Fibroblast of lung (primary cell): Measurements from ENCODE around the gene NIT1.

Experiments used
- EZH2 ChIP-seq: IDR thresholded peaks from 2 replicates; pipeline ENCODE4 v1.5.1; 2012; ENCODE audit warnings: low read length, control low read depth, mild to moderate bottlenecking; ENCODE audit errors: missing control alignments
- TF ChIP-seq, protein P1 (sequence below), 2 donors: IDR thresholded peaks in 1 of 2; conservative IDR thresholded peaks in 1 of 2; 1 replicate in 1 of 2; 2 replicates in 1 of 2; pipeline ENCODE4 v1.5.1; 2011 to 2012; ENCODE audit warnings: low read length in 2 of 2, control low read depth in 1 of 2, inconsistent platforms in 1 of 2, low read depth in 1 of 2, mild to moderate bottlenecking in 1 of 2

DNA sequence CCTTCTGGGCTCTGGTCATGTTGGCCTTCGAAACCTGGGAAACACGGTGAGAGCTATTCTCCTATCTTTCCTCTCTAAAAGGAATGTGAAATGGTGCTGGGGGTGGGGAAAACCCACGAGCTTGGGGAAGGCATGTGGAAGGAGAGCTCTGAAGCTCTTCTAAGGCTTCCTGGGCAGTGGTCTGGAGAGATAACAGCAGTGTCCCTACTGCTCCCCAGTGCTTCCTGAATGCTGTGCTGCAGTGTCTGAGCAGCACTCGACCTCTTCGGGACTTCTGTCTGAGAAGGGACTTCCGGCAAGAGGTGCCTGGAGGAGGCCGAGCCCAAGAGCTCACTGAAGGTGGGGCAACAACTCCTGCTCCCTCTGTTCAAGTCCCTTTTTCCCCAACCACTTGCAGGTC, 44.1 kb downstream of the NIT1 start:
- TF ChIP-seq, protein P1, sequence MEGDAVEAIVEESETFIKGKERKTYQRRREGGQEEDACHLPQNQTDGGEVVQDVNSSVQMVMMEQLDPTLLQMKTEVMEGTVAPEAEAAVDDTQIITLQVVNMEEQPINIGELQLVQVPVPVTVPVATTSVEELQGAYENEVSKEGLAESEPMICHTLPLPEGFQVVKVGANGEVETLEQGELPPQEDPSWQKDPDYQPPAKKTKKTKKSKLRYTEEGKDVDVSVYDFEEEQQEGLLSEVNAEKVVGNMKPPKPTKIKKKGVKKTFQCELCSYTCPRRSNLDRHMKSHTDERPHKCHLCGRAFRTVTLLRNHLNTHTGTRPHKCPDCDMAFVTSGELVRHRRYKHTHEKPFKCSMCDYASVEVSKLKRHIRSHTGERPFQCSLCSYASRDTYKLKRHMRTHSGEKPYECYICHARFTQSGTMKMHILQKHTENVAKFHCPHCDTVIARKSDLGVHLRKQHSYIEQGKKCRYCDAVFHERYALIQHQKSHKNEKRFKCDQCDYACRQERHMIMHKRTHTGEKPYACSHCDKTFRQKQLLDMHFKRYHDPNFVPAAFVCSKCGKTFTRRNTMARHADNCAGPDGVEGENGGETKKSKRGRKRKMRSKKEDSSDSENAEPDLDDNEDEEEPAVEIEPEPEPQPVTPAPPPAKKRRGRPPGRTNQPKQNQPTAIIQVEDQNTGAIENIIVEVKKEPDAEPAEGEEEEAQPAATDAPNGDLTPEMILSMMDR (conservative IDR thresholded peaks at IDR 0.05 in 1 of 2, IDR thresholded peaks at IDR 0.05 in 1 of 2; ENCODE audit: low read depth in 1 of 2, low read length in 2 of 2): no peak
- no peak for TF ChIP-seq EZH2
